ENCODE measurements around the gene ALG3.

DNA sequence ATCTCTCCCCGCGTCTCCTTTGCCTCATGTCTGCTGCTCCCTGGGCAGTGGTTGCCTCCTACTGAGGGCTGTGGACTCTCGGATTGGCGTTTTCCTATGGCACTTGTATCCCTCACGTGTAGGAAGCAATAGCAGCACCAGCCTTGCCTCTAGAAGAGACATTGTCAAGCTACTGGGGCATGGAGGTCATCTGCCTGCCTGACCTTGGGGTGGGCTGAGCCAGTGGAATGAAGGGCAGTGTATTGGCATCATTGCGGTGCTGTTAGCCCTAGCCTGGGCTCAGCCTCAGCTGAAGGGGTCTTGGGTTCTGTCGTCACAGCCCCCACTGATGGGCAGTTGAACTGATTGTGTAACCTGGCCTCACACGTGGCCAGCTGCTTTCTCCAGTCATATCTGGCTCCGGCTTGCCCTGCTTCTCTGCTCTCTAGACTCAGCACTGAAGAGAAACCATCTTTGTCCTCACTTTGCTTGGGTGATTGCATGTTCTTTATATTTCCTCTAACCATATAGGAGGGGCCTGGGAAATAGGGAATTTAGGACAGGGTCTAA lies 54.7 kb downstream of the ALG3 start:
- no peak for TF ChIP-seq EZH2 (IDR thresholded peaks at IDR 0.05; ENCODE audit: insufficient read depth, poor library complexity, severe bottlenecking)
- TF ChIP-seq EZH2phosphoT487 (IDR thresholded peaks at IDR 0.05; ENCODE audit: insufficient read depth, low read depth): no peak

Measured in GM23248 (cell line).